SKM-1 treated with dmso at 0.1 percent for 144 hours (cell line): Measurements from ENCODE around the gene RPH3AL.

Experiments
- DNase-seq: peaks from one replicate; lab custom pipeline; 2025; ENCODE audit not compliant: unreplicated experiment; lab: John Stamatoyannopoulos, UW

Gene RPH3AL

DNA sequence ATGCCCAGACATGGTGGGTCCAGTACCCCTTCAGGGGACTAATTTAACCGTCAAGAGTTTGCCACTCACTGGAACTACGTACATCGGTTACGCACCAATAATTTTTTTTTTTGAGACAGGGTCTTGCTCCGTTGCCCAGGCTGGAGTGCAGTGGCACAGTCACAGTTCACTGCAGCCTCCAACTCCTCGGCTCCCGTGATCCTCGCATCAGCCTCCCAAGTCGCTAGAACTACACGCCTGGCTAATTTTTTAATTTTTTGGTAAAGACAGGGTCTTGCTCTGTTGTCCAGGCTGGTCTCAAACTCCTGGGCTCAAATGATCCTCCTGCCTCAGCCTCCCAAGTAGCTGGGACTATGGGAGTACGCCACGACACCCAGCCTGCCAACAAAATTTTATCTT lies 15.6 kb downstream of the RPH3AL start:
- DNase-seq = no peak

DNA sequence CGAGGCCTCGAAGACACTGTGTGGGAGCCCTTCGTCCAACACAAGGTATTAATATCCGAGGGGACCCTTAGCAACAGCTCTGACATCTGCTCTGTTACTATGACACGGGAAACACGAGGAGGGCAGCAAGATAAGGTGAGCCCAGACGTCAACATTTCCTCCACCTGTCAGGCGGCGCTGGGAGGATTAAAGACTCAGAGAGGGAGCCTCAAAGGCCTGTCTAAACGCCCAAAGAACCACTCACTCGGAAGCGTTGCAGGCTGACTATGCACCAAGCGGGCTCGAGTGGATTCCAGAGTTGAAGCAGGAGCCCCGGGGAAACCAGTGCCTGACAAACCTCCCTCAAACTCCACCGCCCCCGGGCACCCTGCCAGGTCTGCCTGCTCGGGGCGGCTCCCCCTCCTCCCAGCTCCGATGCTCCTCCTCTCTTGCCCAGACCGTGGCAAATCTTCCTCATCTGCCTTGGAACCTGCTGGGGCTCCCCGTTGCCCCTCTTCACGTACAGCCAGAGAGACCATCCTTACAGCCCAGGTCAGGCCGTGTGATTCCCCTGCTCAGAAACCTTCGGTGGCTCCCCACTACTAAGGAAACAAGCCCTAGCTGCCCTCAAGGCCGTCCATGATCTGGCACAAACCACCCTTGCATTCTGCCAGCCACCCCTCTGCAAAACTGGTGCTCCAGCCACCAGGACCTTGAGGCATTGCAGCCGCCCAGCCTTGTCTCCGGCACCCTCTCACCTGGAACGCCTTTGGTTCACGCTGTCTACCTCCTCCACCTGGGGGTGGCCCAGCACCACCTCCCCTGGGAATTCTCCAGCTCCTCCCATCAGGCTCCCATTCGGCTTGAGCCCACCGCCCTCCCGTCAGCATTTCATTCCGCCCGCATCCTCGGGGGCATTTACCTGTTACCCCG lies 16.2 kb downstream of the RPH3AL start:
- DNase-seq = no peak

DNA sequence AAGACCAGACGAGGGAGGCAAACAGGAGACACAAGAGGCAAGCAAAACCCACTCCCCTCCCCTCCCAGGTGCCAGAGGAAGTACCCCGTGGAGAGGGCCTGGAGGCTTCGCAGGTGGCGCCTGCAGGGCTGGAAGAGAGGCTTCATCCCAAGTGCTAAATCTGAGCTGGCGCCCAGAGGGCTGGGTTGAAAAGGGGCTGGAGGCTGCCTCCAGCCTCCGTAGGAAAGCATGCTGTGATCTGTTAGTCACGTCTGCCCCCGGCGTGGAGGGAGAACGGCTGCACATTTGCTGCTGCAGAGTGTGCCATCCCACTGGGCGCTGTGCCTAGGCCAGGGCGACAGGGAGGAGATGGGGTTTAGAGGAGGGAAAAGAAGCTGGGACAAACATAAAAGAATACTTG lies 16.9 kb downstream of the RPH3AL start:
- DNase-seq = no peak

DNA sequence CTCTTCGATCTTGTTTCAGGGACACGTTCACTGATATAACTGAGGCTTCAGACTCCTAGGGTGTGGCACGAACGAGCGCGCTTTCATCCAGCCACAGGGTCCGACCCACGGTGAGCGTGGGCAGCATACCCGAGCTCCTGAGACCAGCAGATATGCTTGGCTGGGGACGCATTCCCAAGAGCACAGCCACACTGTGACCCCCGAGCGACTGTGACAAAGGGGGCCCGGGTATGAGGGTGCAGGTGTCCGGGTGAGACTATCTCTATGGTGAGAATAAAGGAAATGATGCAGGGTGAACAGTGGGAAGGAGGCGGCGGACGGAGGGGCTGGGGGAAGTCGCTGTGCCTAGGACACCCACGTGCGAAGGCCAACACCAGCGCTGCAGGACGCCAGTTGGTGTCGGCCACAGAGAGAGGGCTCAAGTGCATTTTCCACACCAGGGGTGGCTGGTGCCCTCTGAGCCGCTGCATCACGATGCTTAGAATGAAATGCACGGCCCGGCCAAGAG lies 17.6 kb downstream of the RPH3AL start:
- no peak for DNase-seq

DNA sequence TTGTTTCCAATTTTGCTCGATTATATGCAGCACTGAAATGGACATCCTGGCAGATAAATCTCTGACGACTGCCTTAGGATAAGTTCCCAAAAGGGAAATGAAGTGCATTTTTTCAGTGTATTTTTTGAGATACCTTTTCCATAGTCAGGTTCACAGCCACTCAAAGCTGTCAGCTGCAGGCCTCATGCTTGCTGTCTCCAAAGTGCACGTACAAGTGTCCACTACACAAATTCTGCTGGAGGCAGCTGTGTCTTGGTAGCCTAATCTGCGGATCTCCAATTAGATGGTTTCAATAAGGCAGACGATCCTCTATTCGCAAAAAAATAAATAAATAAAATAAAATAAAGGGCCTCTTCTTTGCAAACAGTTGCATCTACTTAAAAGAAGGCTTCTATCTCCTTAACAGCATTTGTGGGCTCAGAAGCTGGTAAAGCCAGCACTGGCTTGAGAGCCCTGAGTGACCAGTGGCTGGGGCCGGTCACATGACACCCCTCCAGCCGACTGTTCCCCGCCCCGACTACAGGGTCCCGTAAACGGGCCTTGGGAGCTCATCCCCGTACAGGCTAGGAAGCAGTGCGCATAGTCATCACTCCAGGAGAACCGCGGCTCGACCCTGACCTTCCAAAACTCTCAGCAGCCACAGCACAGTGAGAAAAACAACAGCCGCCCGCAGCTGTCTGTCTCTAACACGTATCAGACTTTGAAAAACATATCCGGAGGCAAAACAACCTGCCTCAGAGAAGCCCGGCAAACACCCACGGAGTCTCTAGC lies 18.8 kb downstream of the RPH3AL start:
- DNase-seq = no peak

DNA sequence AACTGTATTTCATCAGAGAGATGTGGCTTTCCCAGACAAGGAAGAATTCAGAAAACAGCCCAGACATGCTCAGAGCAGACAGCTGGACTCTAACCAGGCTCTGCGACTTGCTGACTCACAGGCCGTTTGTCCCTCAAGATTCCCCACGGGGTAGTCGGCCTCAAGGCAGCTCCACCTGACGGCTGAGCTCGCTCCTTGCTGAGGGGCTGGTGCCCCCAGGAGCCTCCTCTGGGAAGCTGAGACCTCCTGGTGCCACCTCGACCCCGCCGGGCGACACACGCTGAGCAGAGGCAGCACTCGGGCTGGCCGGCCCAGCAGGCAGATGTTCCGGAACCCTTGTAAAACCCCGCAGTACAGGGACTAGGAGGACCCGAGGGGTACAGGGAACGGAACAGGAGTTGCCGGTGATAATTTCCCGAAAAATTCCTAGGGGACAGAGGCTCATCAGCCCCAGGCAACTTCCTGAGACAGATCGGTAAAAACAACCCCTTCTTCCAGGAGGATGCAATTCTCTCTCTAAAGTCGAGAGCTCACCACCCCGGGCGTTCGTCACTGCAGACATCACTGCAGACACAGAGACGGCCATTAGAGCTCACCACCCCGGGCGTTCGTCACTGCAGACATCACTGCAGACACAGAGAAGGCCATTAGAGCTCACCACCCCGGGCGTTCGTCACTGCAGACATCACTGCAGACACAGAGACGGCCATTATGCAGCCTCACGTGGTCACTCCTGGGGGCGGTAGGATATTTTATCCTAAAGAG lies 19.9 kb downstream of the RPH3AL start:
- DNase-seq = no peak

DNA sequence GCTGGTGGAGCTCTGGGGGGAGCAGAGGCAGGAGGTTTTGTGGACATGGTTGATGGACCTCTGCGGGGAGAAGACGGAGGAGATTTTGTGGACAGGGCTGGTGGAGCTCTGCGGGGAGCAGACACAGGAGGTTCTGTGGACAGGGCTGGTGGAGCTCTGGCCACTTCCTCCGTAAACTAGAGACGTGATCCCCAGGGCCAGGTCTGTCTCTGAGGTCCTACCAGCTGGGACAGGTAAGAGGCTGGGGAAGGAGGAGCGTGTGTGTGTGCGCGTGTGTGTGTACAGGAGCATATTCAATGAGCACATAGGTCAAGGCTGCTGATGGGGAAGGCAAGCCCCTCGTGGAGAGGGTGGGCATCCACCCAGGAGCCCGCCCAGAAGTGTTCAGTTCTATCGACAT lies 20.6 kb downstream of the RPH3AL start:
- DNase-seq = no peak

DNA sequence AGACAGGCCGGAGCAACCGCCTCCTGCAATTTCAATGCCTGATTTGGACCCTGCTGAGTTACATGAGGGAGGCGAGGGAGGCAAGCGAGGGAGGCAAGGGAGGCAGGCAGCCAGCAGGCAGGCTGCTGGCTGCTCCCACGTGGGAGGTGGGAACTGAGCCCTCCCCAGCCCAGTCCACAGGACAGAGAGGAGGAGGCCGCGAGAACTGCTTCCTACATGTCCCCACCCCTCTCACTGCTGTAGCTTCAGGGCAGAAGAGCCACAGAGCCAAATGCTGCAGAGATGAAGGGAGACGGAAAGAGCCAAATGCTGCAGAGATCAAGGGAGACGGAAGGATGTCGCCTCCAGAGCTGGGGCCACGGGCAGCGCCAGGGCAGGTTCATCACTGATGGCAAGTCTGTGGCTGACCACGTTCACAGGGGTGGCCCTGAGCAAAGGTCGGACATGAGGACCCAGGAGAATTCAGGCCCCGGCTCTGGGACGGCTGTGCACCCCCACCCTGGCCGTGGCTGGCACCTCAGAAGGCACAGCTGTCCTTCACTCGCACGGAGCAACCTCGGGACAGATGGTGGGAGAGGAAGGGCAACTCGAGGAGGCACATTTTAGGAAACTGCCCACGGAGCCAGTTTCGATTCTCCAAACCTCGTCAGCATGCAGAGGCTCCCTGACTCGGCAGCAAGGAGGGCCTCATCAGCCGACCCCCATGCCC lies 21.5 kb downstream of the RPH3AL start:
- DNase-seq = no peak

DNA sequence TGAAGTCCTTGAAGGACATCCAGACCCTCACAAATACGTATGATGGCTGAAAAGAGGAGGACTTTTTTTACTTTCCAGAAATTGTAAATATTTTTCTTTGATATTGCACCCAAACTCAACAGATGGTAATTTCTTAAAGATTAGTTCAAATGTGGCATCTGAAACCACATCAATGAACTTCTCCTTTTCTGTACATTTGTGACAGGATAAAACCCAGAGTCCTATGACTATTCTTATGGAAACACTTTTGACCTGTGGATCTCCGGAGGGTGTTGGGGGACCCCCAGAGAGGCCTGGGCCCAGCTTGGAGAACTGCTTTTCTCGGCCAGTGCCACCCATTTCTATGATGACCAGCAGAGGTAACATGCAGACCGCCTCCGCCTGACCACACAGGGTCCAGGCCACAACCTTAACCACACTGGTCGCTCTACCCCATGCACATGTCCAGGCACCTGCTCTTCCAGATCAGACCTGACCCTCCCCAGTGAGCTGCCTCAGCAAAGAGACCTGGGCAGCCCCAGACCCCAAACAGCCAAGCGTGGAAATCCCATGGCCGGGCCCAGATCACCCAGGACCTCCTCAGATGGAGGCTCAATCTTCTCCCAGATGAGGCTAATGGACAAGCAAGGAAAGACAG lies 22.7 kb downstream of the RPH3AL start:
- DNase-seq = no peak

DNA sequence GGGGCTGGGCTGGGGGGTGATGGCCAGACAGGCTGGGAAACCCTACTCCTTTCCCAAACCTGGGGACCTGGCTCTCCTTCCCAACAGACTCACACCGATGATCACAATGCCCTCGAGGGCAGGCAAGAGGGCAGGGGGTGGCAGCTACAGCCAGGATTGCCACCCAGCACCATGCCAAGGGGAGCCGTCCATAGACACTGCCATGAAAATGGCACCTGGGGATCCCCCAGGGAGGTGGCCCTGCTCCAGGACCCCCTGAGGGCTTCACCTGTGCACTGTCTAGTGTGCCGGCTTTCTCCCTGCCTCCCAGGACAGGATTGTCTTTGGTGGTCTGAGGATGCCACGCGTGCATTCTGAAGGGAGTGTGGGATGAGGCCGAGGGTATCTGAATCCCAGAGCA lies 24.6 kb downstream of the RPH3AL start:
- DNase-seq = no peak

DNA sequence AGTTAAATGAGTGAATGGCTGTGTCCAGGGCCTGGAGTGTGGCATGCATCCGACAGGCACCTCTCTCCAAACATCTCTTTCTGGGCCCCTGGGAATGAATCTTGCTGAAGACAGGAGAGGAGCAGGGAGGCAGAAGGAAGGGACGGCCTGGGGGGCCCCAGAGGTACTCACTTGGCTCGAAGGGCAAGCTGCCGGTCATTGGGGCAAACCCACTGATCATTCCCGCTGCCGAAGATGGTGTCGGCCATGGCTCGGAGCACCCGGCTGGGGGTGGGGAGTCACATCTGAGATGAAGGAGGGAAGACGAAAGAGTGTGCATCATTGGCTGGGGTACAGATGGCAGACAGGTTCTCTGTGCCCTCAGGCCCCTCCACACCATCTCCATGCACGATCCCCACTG lies 25.3 kb downstream of the RPH3AL start:
- DNase-seq = no peak

DNA sequence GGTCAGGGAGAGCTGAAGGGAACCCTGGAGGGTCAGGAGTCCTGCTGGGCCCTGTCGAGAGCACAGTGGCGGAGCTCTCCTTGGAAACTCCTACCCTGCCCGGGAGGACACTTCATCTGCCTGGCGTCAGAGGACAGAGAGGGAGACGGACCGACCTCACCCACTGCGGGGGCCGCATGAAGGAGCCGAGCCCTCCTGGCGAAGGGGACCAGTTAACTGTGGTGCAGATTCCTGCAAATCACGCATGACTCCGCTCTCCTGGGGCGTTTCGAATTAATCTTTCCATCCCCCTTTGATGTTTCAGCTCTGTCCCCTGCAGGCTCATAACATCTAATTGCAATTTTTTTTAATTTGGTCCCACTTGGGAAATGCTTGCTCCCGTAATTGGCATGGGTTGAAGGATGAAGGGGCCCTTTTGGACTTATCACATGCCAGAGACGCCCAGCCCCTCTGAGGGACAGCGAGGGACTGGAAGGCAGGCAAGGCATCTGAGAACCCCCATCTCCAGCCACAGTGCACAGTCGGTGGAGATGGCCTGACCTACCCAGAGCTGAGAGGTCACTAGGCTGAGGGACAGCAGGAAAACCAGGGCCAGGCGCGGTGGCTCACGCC lies 26.5 kb downstream of the RPH3AL start:
- DNase-seq = no peak

DNA sequence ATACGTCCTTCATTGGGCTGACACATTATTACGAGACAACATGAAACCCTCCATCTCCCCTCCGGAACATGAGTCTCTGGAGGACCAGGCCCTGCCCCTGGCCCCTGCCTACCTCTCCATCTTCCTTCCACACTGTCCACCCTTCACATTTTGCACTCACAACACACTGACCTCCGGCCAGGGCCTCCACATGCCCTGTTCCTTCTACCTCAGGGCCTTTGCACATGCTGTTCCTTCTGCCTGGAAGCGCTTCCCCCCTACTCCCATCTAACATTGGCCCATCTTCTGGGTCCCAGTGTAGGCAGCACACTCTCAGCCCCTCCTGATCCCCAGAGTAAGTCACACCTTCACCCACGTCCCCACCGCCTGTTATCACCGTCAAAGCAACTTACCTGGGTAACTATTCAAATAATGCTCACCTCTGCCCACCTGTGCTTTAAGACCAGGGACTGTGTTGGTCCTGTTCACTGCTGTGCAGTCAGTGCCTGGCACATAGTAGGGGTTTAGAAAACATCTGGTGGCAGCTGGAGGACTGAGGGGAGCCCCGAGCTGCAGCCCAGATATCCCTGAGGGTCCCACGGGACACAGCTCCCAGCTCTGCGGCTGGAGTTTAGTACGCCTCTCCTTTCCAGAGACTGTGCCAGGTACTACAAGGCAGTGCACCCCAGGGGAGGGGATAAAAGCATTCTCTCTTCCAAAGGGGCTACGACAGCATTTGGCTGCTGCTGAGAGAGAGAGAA lies 27.2 kb downstream of the RPH3AL start:
- no peak for DNase-seq

DNA sequence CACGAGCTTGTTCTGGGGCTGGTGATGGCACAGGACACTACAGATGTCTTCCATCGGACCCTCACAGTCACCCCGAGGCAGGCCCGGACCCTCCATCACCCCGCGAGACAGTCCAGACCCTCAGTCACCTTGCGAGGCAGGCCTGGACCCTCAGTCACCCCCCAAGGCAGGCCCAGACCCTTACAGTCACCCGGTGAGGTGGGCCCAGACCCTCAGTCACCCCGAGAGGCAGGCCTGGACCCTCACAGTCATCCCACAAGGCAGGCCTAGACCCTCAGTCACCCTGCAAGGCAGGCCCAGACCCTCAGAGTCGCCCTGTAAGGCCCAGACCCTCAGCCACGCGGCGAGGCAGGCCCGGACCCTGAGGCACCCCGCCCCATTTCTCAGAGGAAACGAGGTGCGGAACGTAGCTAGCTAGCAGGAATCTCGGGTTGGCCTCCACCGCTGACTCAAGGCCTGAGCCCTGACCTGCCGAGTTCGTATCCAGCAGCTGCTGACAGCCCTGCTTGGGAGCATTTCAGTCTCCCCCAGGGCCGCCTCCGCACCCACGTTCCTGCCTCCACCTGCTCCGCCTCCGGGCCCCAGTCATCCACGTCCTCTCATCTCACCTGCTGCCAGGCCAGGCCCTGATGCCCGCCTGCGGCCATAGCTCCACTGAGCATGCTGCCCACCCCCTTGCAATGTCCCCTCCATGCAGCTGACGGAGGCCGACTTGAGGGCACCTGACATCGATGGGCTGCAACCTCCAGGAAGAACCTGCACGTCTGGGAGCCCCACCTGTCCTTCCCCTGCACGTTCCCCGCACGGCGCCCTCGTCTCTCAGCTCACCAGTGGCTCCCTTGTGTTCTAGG lies 28.7 kb downstream of the RPH3AL start:
- no peak for DNase-seq

DNA sequence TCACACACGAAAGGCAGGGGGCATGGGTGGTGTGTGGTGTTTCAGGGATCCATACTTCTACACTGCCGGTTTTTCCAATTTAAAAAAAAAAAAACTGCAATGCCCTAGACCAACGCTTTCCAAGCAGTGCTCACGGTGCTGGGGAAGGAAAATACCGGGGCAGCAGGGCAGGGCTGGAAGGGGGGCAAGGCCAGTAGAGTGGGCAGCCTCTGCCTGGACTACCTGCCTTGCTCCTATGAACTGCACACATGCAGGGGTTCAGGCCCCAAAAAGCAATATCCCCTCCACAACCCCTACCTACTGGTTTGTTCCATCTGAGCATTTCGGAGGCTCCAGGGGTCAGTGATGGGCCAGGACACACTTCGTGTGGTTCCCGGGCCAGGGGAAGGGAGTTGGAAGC lies 29.4 kb downstream of the RPH3AL start:
- no peak for DNase-seq

DNA sequence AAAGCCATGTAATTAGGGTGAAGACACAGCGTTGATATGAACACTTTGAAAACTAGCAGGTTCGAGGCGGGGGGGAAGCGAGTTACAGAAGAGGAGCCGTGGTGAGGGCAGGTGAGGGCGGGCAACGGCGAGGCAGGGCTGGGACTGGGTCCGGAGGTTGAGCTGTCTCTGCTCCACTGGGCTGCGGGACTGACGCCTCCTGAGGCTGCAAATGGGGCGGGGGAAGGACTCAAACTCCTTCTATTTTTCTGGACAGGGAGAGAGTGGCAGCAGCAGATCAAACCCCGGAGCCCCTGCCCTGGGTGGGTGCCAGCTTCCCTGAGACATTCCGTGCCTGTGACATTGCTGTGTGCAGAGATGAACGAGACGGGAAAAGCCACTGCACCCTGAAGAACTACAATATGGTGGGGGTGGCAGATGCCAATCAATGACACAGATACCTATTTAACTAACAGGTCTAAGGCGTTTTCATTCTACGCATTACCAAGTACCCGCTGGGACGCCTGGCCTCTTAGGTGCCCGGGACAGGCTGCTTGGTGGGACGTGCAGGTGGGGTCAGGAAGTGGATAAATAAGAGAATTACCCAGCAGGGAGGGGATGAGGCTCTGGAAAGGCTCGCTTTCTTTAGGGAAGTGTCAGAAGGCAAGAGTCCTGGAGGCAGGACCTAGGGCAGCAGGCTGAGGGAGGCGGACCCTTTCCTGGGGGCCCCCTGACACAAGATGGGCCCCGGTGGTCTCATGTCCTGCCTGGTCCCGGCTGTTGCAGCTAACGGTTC lies 30.4 kb downstream of the RPH3AL start:
- no peak for DNase-seq

DNA sequence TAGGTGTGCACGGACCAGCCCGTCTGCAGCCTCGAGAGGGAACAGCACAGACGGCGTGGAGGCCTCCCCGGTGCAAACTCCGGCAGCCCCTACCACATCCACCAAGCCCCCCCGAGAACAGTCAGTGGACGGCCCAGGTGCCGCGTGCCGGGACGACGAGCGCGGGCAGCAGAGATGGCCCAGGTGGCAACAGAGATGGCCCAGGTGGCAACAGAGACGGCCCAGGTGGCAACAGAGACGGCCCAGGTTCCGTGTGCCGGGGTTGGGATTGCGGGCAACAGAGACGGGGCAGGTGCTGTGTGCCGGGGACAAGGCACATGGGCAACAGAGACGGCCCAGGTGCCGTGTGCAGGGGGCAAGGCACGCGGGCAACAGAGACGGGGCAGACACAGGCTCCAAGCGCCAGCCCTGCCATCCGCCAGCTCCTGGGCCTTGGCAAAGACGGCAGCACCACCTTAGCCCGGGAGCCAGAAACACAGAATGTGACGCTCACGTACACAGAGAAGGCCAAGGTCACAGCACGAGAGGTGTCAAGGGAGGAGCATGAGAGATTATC lies 31.1 kb downstream of the RPH3AL start:
- DNase-seq = no peak
